Kasumi-1 (cell line): ENCODE results near the gene ITGA3.

Experiments
- DNase-seq, 2 experiments: peaks; one replicate each; lab custom pipeline; 2025; lab: John Stamatoyannopoulos, UW

Gene ITGA3

GRCh38 chr17:50129728-50130558 is 74.0 kb downstream of the ITGA3 start, which contains the start of gene SAMD14:
SAMD14 (minus strand) TSS chr17:50130160; CDS start chr17:50124959, 5,201 bp downstream.
- DNase-seq = no peak

GRCh38 chr17:50130559-50131305 is 74.8 kb downstream of the ITGA3 start:
- no peak for DNase-seq

GRCh38 chr17:50132104-50132794 is 76.3 kb downstream of the ITGA3 start:
- no peak for DNase-seq

GRCh38 chr17:50133028-50133768 is 77.3 kb downstream of the ITGA3 start:
- no peak for DNase-seq

- DNase-seq = no peak
These were observed 77.8 kb downstream of the ITGA3 start for GRCh38 chr17:50133769-50134099.

GRCh38 chr17:50134206-50135110 is 78.5 kb downstream of the ITGA3 start:
- no peak for DNase-seq

- DNase-seq = no peak
These were observed 79.6 kb downstream of the ITGA3 start for GRCh38 chr17:50135316-50136095.

GRCh38 chr17:50136096-50136687 is 80.3 kb downstream of the ITGA3 start:
- DNase-seq = no peak

GRCh38 chr17:50137042-50137441 is 81.1 kb downstream of the ITGA3 start:
- DNase-seq = no peak

GRCh38 chr17:50139185-50139783 is 83.4 kb downstream of the ITGA3 start:
- no peak for DNase-seq
